ENCODE results near the gene ITGAD. TPM values are rescaled to one million over a fixed set of nuclear protein-coding genes. Genes with fewer than 3 reads are reported as not detected.

Gene ITGAD
- total and polyA plus RNA-seq, 2 of the 13 experiments (the other 11 are each of a cell fraction or from before 2014, with no cell fraction given): not detected

GRCh38 chr16:31460582-31461002, 67.5 kb downstream of the ITGAD start:
- Histone ChIP-seq H3K9me3 (ENCODE audit: low read length) (no peaks in the 10 kb centered on the region), H3K9ac (ENCODE audit: insufficient read depth, low read depth, low read length) (no peak overlapping the region), H3K36me3 (replicated peaks in 1 of 2; ENCODE audit: control insufficient read depth in 1 of 2, insufficient read depth in 2 of 2, low read length in 2 of 2) (peaks cover 28 to 42% of the 10 kb centered on the region in 2 experiments), H3K4me1 (ENCODE audit: insufficient read depth, low read length) (peaks cover 35% of the 10 kb centered on the region), H2AFZ (ENCODE audit: low read length) (no peak overlapping the region), H4K20me1 (ENCODE audit: insufficient read depth, low read length) (peaks cover 36% of the 10 kb centered on the region), H3K27ac (ENCODE audit: extremely low read length, insufficient read depth, low read length) (no peak overlapping the region), H3K27me3 (ENCODE audit: control insufficient read depth in 1 of 2, insufficient read depth in 2 of 2, low read length in 2 of 2) (no peaks in the 10 kb centered on the region; a peak in 1 of 5 replicates), H3K79me2 (ENCODE audit: insufficient read depth, low read length) (peaks cover 38% of the 10 kb centered on the region), H3K4me2 (ENCODE audit: low read depth, low read length) (peak overlapping the region; percentile 81), H3K4me3 (replicated peaks in 1 of 3; ENCODE audit: insufficient read depth in 1 of 3, low read depth in 2 of 3, low read length in 3 of 3) (peak overlapping the region; percentile 58 to 72 (median 61))
- CTCF ChIA-PET (ENCODE audit: low intra/inter-chr PET ratio, low total read pairs): no interaction called here
- FAIRE-seq (no peak), ATAC-seq (no peak), DNase-seq (ENCODE audit: low spot score) (peak; percentile 54)
- BruUV-seq (replicated peaks): TSS peak; percentile 62
- intact Hi-C loops (cut with micrococcal nuclease; ENCODE audit: unreplicated experiment) (no loop called here), in situ Hi-C loops (cut with HindIII; ENCODE audit: extremely low pct_ligation_motif_present, low pct_unique_long_range_greater_than_20kb) (no loop called here)
- POLR2A ChIA-PET: interaction anchor here (1.0 to 8.3 kb wide), 13 partner anchors 8 to 343 kb away, joined by 3 to 110 read pairs (median 8); partner anchors contain the start of genes FUS, PYCARD, RUSF1 and TGFB1I1
- 80% methylated on average over 8 of the region's 8 CpGs for WGBS (ENCODE audit: low lambda C conversion rate)
- TF ChIP-seq FOXA3 (CRISPR knock-in tag; IDR thresholded peaks at IDR 0.05) (0 out of 2 replicates have a peak, but pooled peaks have one; percentile 15), ZNF737 (CRISPR knock-in tag; IDR thresholded peaks at IDR 0.05; ENCODE audit: borderline replicate concordance) (no peak), ZNF770 (CRISPR knock-in tag; IDR thresholded peaks at IDR 0.05) (peak; percentile 89), ZBTB20 (CRISPR knock-in tag; IDR thresholded peaks at IDR 0.05; ENCODE audit: borderline replicate concordance, low read depth) (no peak), FOXO4 (CRISPR knock-in tag; conservative IDR thresholded peaks at IDR 0.05) (no peak), DNMT1 (CRISPR knock-in tag; IDR thresholded peaks at IDR 0.05) (no peak), ZNF138 (CRISPR knock-in tag; IDR thresholded peaks at IDR 0.05; ENCODE audit: low read depth) (no peak), SMYD3 (CRISPR knock-in tag; IDR thresholded peaks at IDR 0.05) (no peak), FOXA1 (IDR thresholded peaks at IDR 0.05) (no peak), FOXA1 (CRISPR knock-in tag; IDR thresholded peaks at IDR 0.05) (0 out of 2 replicates have a peak, but pooled peaks have one; percentile 35), ZNF460 (CRISPR knock-in tag; IDR thresholded peaks at IDR 0.05; ENCODE audit: borderline replicate concordance) (no peak), POLR2AphosphoS5 (IDR thresholded peaks at IDR 0.05; ENCODE audit: low read depth, low read length) (no peak), NFE2 (CRISPR knock-in tag; IDR thresholded peaks at IDR 0.05) (no peak), NR3C1 (CRISPR knock-in tag; IDR thresholded peaks at IDR 0.05) (no peak), RAD21 (CRISPR knock-in tag; IDR thresholded peaks at IDR 0.05) (peak; percentile 22; the same call in 1 of the 2 replicates), BCL6 (CRISPR knock-in tag; IDR thresholded peaks at IDR 0.05) (peak; percentile 87), NFAT5 (CRISPR knock-in tag; IDR thresholded peaks at IDR 0.05) (no peak)

Data from HepG2 (cell line).